Measurements from ENCODE around the gene RIF1.

Gene RIF1

DNA sequence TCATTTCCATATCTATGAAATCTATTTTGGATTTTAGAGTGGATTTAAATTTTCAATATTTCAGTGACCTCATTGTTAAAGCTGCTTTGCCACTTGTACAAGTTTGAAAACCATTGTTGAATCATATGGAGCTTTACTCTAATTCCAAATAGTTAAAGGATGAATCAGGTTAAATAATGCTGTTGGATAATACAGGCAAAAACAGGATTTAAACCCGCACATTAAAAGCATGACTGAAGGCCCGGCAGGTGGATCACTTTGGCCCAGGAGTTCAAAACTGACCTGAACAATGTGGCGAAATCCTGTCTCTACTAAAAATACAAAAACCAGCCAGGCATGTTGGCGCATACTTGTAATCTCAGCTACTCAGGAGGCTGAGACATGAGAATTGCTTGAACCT, 68.3 kb downstream of the RIF1 start:
- Histone ChIP-seq H3K9me3 (ENCODE audit: control insufficient read depth, insufficient read depth, low read length) (no peaks in the 10 kb centered on the region), H3K27me3 (ENCODE audit: control insufficient read depth, insufficient read depth, low read length) (no peaks in the 10 kb centered on the region), H3K9ac (ENCODE audit: low read depth, low read length) (no peak overlapping the region), H3K27ac (ENCODE audit: low read depth, low read length) (no peak overlapping the region), H3K4me3 (ENCODE audit: low read depth, low read length) (no peak overlapping the region), H3K36me3 (ENCODE audit: control insufficient read depth, insufficient read depth, low read length) (peaks cover 92% of the 10 kb centered on the region), H3K4me1 (ENCODE audit: control insufficient read depth, insufficient read depth, low read length) (no peaks in the 10 kb centered on the region)

DNA sequence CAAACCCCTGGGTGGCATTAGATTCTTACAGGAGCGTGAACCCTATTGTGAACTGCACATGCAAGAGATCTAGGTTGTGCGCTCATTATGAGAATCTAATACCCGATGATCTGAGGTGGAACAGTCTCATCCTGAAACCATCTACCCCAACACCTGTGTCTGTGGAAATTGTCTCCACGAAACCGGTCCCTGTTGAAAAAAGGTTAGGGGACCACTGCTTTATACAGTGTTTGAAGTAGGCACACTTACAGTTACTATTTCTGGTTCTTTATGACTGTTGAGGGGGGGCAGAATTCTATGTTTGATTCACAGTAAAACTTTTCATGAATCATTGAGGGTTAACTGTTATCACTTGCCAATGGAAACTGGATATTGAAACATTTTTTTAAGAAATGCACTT, 72.0 kb downstream of the RIF1 start:
- Histone ChIP-seq H3K36me3 (ENCODE audit: control insufficient read depth, insufficient read depth, low read length) (peaks cover 85% of the 10 kb centered on the region), H3K4me1 (ENCODE audit: control insufficient read depth, insufficient read depth, low read length) (no peaks in the 10 kb centered on the region), H3K27ac (ENCODE audit: low read depth, low read length) (no peak overlapping the region), H3K27me3 (ENCODE audit: control insufficient read depth, insufficient read depth, low read length) (no peaks in the 10 kb centered on the region), H3K9me3 (ENCODE audit: control insufficient read depth, insufficient read depth, low read length) (no peaks in the 10 kb centered on the region), H3K9ac (ENCODE audit: low read depth, low read length) (no peak overlapping the region), H3K4me3 (ENCODE audit: low read depth, low read length) (no peak overlapping the region)

DNA sequence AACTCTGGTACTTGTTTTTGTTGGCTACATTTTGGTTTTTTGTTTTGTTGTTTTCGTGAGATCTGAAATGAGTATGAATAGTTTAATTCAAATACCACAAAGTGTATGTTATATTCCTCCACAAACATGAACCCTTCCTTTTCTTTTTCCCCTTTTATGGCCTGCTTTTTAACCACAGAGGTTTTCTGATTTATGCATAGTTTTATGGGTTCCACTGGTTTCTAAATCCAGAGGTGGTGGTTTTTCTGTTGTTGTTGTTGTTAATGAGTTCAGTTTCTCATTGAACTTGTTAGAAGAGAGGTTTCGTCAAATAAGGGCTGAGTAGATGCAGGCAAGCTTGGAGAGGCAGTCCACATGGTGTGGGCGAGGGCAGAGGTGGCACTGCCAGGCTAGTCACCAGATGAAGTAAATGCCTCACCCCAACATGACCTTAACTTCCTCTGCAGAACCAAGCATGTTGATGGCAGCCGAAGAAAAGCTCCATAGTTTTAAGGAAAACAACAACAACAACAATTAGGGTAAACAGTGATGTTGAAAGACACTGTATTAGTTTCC, 72.5 kb downstream of the RIF1 start:
- Histone ChIP-seq H3K27ac (ENCODE audit: low read depth, low read length) (no peak overlapping the region), H3K9me3 (ENCODE audit: control insufficient read depth, insufficient read depth, low read length) (no peaks in the 10 kb centered on the region), H3K36me3 (ENCODE audit: control insufficient read depth, insufficient read depth, low read length) (peaks cover 84% of the 10 kb centered on the region), H3K9ac (ENCODE audit: low read depth, low read length) (no peak overlapping the region), H3K27me3 (ENCODE audit: control insufficient read depth, insufficient read depth, low read length) (no peaks in the 10 kb centered on the region), H3K4me3 (ENCODE audit: low read depth, low read length) (no peak overlapping the region), H3K4me1 (ENCODE audit: control insufficient read depth, insufficient read depth, low read length) (no peaks in the 10 kb centered on the region)

DNA sequence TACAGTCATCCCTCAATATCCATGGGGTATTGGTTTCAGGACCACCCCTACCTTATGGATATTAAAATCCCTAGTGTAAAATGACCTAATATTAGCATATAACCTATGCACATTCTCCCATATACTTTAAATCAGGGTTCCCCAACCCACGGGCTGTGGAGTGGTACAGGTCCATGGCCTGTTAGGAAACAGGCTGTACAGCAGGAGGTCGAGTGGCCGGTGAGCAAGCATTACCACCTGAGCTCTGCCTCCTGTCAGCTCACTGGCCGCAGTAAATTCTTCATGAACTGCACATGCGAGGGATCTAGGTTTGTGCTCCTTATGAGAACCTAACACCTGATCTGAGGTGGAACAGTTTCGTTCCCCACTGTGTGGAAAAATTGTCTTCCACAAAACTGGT, 73.8 kb downstream of the RIF1 start:
- Histone ChIP-seq H3K27ac (ENCODE audit: low read depth, low read length) (no peak overlapping the region), H3K4me3 (ENCODE audit: low read depth, low read length) (no peak overlapping the region), H3K9ac (ENCODE audit: low read depth, low read length) (no peak overlapping the region), H3K4me1 (ENCODE audit: control insufficient read depth, insufficient read depth, low read length) (no peaks in the 10 kb centered on the region), H3K27me3 (ENCODE audit: control insufficient read depth, insufficient read depth, low read length) (no peaks in the 10 kb centered on the region), H3K36me3 (ENCODE audit: control insufficient read depth, insufficient read depth, low read length) (peaks cover 76% of the 10 kb centered on the region), H3K9me3 (ENCODE audit: control insufficient read depth, insufficient read depth, low read length) (no peaks in the 10 kb centered on the region)

DNA sequence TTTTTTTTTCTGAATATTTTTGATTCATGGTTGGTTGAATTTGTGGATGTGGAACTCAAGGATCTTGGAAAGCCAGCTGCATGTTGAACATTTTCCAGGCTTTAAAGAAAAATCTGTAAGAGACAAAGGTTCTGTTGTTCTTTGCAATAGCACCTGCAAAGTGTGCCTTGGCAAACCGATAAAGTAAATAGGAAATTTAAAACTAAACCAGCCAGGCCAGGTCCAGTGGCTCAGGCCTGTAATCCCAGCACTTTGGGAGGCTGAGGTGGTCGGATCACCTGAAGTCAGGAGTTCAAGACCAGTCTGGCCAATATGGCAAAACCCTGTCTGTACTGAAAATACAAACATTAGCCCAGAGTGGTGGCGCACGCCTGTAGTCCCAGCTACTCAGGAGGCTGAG, 74.4 kb downstream of the RIF1 start:
- no peak overlapping the region for H3K4me3 ChIP-seq (ENCODE audit: low read depth, low read length)
- no peaks in the 10 kb centered on the region for H3K4me1 ChIP-seq (ENCODE audit: control insufficient read depth, insufficient read depth, low read length)
- H3K9ac ChIP-seq (ENCODE audit: low read depth, low read length): no peak overlapping the region
- H3K36me3 ChIP-seq (ENCODE audit: control insufficient read depth, insufficient read depth, low read length): peaks cover 70% of the 10 kb centered on the region
- no peaks in the 10 kb centered on the region for H3K27me3 ChIP-seq (ENCODE audit: control insufficient read depth, insufficient read depth, low read length)
- H3K27ac ChIP-seq (ENCODE audit: low read depth, low read length): no peak overlapping the region
- H3K9me3 ChIP-seq (ENCODE audit: control insufficient read depth, insufficient read depth, low read length): no peaks in the 10 kb centered on the region

DNA sequence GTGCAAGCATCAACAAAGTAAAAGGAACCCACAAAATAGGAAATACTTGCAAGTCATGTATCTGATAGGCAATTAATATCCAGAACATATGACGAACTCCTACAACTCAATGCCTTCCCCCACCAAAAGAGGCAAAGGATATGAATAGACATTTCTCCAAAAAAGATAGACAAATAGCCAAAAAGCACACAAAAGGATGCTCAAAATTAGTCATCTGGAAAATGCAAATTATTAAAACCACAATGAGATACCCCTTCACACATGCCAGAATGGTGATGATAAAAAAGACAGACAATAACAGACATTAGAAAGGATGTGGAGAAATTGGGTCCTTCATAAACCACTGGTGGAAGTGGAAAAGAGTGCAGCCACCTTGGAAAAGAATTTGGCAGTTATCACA, 76.4 kb downstream of the RIF1 start:
- Histone ChIP-seq H3K9me3 (ENCODE audit: control insufficient read depth, insufficient read depth, low read length) (no peaks in the 10 kb centered on the region), H3K4me3 (ENCODE audit: low read depth, low read length) (no peak overlapping the region), H3K27ac (ENCODE audit: low read depth, low read length) (no peak overlapping the region), H3K27me3 (ENCODE audit: control insufficient read depth, insufficient read depth, low read length) (no peaks in the 10 kb centered on the region), H3K9ac (ENCODE audit: low read depth, low read length) (no peak overlapping the region), H3K4me1 (ENCODE audit: control insufficient read depth, insufficient read depth, low read length) (no peaks in the 10 kb centered on the region), H3K36me3 (ENCODE audit: control insufficient read depth, insufficient read depth, low read length) (peaks cover 60% of the 10 kb centered on the region)

DNA sequence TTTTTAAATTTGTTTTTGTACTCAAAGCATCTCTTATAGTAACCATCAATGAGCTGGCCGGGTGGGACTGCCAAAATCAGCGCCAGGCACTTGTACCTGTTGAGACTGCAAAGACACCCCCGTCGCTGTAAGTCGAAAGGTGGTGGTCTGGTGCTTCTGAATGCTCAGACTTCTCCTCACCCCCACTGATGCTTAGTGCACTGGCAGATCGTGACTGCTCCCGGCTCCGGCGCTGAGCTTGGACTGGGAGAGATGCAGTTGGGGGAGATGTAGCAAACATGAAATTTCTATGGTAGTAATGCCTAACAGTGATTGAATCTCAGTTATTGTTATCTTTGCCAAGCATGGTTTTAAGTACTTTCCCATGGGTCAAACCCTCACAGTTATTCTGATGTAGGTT, 80.6 kb downstream of the RIF1 start:
- H3K27ac ChIP-seq (ENCODE audit: low read depth, low read length): no peak overlapping the region
- H3K4me3 ChIP-seq (ENCODE audit: low read depth, low read length): no peak overlapping the region
- H3K9me3 ChIP-seq (ENCODE audit: control insufficient read depth, insufficient read depth, low read length): no peaks in the 10 kb centered on the region
- H3K4me1 ChIP-seq (ENCODE audit: control insufficient read depth, insufficient read depth, low read length): peaks cover 24% of the 10 kb centered on the region; the same call in 1 of the 2 replicates
- H3K27me3 ChIP-seq (ENCODE audit: control insufficient read depth, insufficient read depth, low read length): no peaks in the 10 kb centered on the region
- no peak overlapping the region for H3K9ac ChIP-seq (ENCODE audit: low read depth, low read length)
- H3K36me3 ChIP-seq (ENCODE audit: control insufficient read depth, insufficient read depth, low read length): peaks cover 25% of the 10 kb centered on the region; the same call in 1 of the 2 replicates

DNA sequence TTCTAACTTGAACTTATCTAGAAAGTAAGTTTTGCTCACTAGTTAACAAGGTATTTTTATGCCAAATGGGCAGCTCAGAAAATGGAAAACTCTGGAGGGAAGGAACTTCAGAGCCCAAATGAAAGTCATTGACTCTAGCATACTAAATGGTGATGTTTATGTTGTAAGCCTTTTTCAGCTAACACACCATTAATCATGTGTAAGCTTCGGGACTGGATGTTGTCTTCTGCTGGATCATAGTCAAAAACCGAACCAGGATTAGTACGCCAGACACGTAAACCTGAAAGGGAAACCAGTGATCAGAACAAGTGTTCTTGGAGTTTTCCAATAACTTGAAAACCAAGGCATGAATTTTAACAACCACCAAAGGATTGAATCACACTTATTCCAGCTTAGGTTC, 81.8 kb downstream of the RIF1 start:
- Histone ChIP-seq H3K4me3 (ENCODE audit: low read depth, low read length) (no peak overlapping the region), H3K4me1 (ENCODE audit: control insufficient read depth, insufficient read depth, low read length) (peaks cover 24% of the 10 kb centered on the region; the same call in 1 of the 2 replicates), H3K27ac (ENCODE audit: low read depth, low read length) (no peak overlapping the region), H3K9me3 (ENCODE audit: control insufficient read depth, insufficient read depth, low read length) (no peaks in the 10 kb centered on the region), H3K36me3 (ENCODE audit: control insufficient read depth, insufficient read depth, low read length) (peaks cover 14% of the 10 kb centered on the region; the same call in 1 of the 2 replicates), H3K9ac (ENCODE audit: low read depth, low read length) (no peak overlapping the region), H3K27me3 (ENCODE audit: control insufficient read depth, insufficient read depth, low read length) (no peaks in the 10 kb centered on the region)

DNA sequence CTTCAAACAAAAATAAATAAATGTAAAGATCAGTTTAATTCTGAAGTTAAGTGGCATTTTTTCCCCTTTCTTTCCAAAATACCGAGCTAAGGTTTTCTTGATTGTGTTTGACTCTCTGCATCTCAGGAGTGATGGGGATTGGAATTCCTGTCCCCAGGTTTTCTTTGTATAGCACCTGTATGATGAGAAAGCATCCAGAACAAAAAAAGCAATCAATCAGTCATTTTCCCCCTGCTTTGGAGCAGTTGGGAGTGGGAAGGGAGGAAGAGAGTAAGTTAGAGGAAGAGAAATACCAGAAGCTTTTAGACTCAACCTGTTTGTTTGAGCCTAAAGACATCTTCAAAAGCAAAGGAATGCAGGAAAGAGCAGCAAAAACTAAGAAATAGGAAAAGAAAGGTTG, 88.5 kb downstream of the RIF1 start:
- Histone ChIP-seq H3K9me3 (ENCODE audit: control insufficient read depth, insufficient read depth, low read length) (no peaks in the 10 kb centered on the region), H3K36me3 (ENCODE audit: control insufficient read depth, insufficient read depth, low read length) (0 out of 2 replicates have a peak, but pooled peaks cover 7% of the 10 kb centered on the region), H3K4me1 (ENCODE audit: control insufficient read depth, insufficient read depth, low read length) (peaks cover 23% of the 10 kb centered on the region), H3K9ac (ENCODE audit: low read depth, low read length) (no peak overlapping the region), H3K27ac (ENCODE audit: low read depth, low read length) (peak overlapping the region; percentile 22), H3K27me3 (ENCODE audit: control insufficient read depth, insufficient read depth, low read length) (no peaks in the 10 kb centered on the region), H3K4me3 (ENCODE audit: low read depth, low read length) (no peak overlapping the region)

DNA sequence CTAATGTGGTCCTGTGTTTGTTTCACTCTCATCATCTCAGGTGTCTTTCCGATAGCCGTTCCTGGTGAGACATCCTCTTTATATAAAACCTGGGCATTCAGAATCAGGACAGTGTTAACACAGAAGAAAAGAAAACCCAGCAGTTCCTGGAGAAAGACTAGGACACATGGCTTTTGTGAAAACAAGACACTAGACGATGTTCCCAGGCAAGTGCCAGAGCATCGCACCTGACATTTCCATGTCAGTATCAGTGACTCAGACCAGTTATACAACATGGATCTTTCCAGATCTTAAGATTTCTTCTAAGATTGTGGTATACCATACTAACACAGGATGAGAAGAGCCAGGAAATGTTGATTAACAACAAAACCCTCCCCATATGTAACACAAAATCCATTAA, 96.5 kb downstream of the RIF1 start:
- Histone ChIP-seq H3K9me3 (ENCODE audit: control insufficient read depth, insufficient read depth, low read length) (no peaks in the 10 kb centered on the region), H3K9ac (ENCODE audit: low read depth, low read length) (no peak overlapping the region), H3K36me3 (ENCODE audit: control insufficient read depth, insufficient read depth, low read length) (0 out of 2 replicates have a peak, but pooled peaks cover 4% of the 10 kb centered on the region), H3K4me1 (ENCODE audit: control insufficient read depth, insufficient read depth, low read length) (no peaks in the 10 kb centered on the region), H3K27me3 (ENCODE audit: control insufficient read depth, insufficient read depth, low read length) (no peaks in the 10 kb centered on the region), H3K27ac (ENCODE audit: low read depth, low read length) (no peak overlapping the region), H3K4me3 (ENCODE audit: low read depth, low read length) (no peak overlapping the region)

DNA sequence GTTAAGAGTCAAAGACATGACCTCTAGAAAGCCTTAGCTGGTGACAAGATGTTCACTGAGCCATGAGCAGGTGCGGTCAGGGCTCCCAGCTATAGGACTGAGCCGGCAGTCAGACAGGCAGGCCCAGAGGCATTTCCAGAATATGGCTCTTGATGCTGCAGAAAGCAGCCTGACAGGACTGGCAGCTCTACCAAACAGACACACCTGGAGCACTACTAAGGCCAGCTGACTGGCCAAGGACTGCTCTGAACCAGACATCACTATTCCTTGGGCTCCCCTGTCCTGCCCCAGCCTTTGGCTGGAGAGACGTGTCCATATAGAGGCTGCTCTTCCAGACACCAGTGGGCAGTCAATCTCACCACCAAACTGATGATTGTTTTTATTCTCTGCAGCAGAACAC, 98.8 kb downstream of the RIF1 start:
- H3K27ac ChIP-seq (ENCODE audit: low read depth, low read length): no peak overlapping the region
- H3K27me3 ChIP-seq (ENCODE audit: control insufficient read depth, insufficient read depth, low read length): no peaks in the 10 kb centered on the region
- no peaks in the 10 kb centered on the region for H3K4me1 ChIP-seq (ENCODE audit: control insufficient read depth, insufficient read depth, low read length)
- H3K9me3 ChIP-seq (ENCODE audit: control insufficient read depth, insufficient read depth, low read length): no peaks in the 10 kb centered on the region
- H3K36me3 ChIP-seq (ENCODE audit: control insufficient read depth, insufficient read depth, low read length): 0 out of 2 replicates have a peak, but pooled peaks cover 4% of the 10 kb centered on the region
- no peak overlapping the region for H3K4me3 ChIP-seq (ENCODE audit: low read depth, low read length)
- no peak overlapping the region for H3K9ac ChIP-seq (ENCODE audit: low read depth, low read length)

DNA sequence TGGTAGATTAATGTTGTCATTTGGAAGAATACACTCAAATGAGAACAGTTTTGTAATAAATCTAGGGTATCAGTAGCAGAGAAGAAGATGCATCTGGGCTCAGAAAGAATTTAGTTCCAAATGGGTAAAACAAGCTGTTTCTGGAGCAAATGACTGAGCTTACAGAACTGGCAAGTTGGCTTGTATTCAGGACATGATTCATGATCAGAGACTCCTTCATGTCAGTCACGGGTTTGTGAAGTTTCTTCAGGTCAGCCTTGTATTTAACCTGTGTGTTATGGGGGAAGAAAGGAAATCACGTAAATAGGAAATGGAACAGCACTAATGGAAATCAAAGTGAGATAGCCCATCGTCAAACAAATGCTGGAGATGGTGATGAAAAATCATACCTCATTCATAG, 109.1 kb downstream of the RIF1 start:
- H3K9me3 ChIP-seq (ENCODE audit: control insufficient read depth, insufficient read depth, low read length): no peaks in the 10 kb centered on the region
- peaks cover 11% of the 10 kb centered on the region for H3K4me1 ChIP-seq (ENCODE audit: control insufficient read depth, insufficient read depth, low read length)
- no peaks in the 10 kb centered on the region for H3K27me3 ChIP-seq (ENCODE audit: control insufficient read depth, insufficient read depth, low read length)
- no peak overlapping the region for H3K27ac ChIP-seq (ENCODE audit: low read depth, low read length)
- H3K4me3 ChIP-seq (ENCODE audit: low read depth, low read length): no peak overlapping the region
- H3K36me3 ChIP-seq (ENCODE audit: control insufficient read depth, insufficient read depth, low read length): no peaks in the 10 kb centered on the region
- H3K9ac ChIP-seq (ENCODE audit: low read depth, low read length): no peak overlapping the region
